ENCODE measurements around the gene RHEX.
A peak's percentile ranks its signal among the peaks of the same experiment; 100 is the strongest.

RHEX gene

GRCh38 chr1:206106328-206107167 lies 53.6 kb downstream of the RHEX start:
- peak; percentile 92 for DNase-seq (ENCODE audit: low spot score)
- ChIA-PET CTCF (interaction anchor here (0.6 to 4.5 kb wide), 30 partner anchors 8 to 535 kb away, joined by 3 to 37 read pairs (median 4); no protein-coding TSS in a partner anchor), POLR2A (ENCODE audit: low non-redundant PET) (no interaction called here)
- TF ChIP-seq CTCF (conservative IDR thresholded peaks at IDR 0.05; ENCODE audit: low read depth) = peak; percentile 86
- H3K27ac ChIP-seq = no peak overlapping the region

GRCh38 chr1:206107168-206107544 lies 54.2 kb downstream of the RHEX start:
- no peak for DNase-seq (ENCODE audit: low spot score)
- no peak overlapping the region for H3K27ac ChIP-seq
- POLR2A ChIA-PET (ENCODE audit: low non-redundant PET) = no interaction called here
- CTCF ChIA-PET = interaction anchor here (0.5 to 4.5 kb wide), 13 partner anchors 9 to 315 kb away, joined by 3 to 37 read pairs (median 7); no protein-coding TSS in a partner anchor
- no peak for TF ChIP-seq CTCF (conservative IDR thresholded peaks at IDR 0.05; ENCODE audit: low read depth)

GRCh38 chr1:206108635-206109034 lies 55.7 kb downstream of the RHEX start:
- no peak for TF ChIP-seq CTCF (conservative IDR thresholded peaks at IDR 0.05; ENCODE audit: low read depth)
- CTCF ChIA-PET = interaction anchor here (0.7 to 4.5 kb wide), 9 partner anchors 11 to 725 kb away, joined by 3 to 37 read pairs (median 3); no protein-coding TSS in a partner anchor
- POLR2A ChIA-PET (ENCODE audit: low non-redundant PET) = no interaction called here
- H3K27ac ChIP-seq = no peak overlapping the region
- DNase-seq (ENCODE audit: low spot score) = no peak

- CTCF ChIA-PET = interaction anchor here (0.8 kb wide), 1 partner anchor 318 kb away, joined by 3 read pairs; no protein-coding TSS in a partner anchor
- TF ChIP-seq CTCF (conservative IDR thresholded peaks at IDR 0.05; ENCODE audit: low read depth) = no peak
- DNase-seq (ENCODE audit: low spot score) = no peak
- POLR2A ChIA-PET (ENCODE audit: low non-redundant PET) = no interaction called here
- no peak overlapping the region for H3K27ac ChIP-seq
These were observed 56.7 kb downstream of the RHEX start for GRCh38 chr1:206109718-206110117.

GRCh38 chr1:206110161-206110560 lies 57.2 kb downstream of the RHEX start:
- ChIA-PET CTCF (interaction anchor here (0.6 to 0.8 kb wide), 2 partner anchors 116 to 318 kb away, joined by 3 to 4 read pairs; no protein-coding TSS in a partner anchor), POLR2A (ENCODE audit: low non-redundant PET) (no interaction called here)
- no peak overlapping the region for H3K27ac ChIP-seq
- no peak for TF ChIP-seq CTCF (conservative IDR thresholded peaks at IDR 0.05; ENCODE audit: low read depth)
- no peak for DNase-seq (ENCODE audit: low spot score)

GRCh38 chr1:206110820-206111219 lies 57.8 kb downstream of the RHEX start:
- ChIA-PET CTCF (interaction anchor here (0.6 to 1.4 kb wide), 5 partner anchors 9 to 133 kb away, joined by 3 to 6 read pairs (median 4); no protein-coding TSS in a partner anchor), POLR2A (ENCODE audit: low non-redundant PET) (interaction anchor here (0.6 kb wide), 1 partner anchor 13 kb away, joined by 5 read pairs; no protein-coding TSS in a partner anchor)
- no peak overlapping the region for H3K27ac ChIP-seq
- DNase-seq (ENCODE audit: low spot score) = no peak
- TF ChIP-seq CTCF (conservative IDR thresholded peaks at IDR 0.05; ENCODE audit: low read depth) = no peak

Measured in RWPE1 (cell line).